Mucosa of stomach (tissue), 1 donor: ENCODE measurements around the gene HPS6.
"Not testable (repeated sequence)": the region's sequence is repeated elsewhere in the genome, so short reads cannot be mapped to it uniquely, and the experiment has no call there.

ENCODE experiments used
- H3K27me3 ChIP-seq: one replicate; pipeline ENCODE4 v1.7.0; 2013; ENCODE audit warnings: mild to moderate bottlenecking, low read length; ENCODE audit not compliant: control insufficient read depth, insufficient read depth
- H3K36me3 ChIP-seq: one replicate; pipeline ENCODE4 v1.7.0; 2013; ENCODE audit warnings: low read length; ENCODE audit not compliant: control insufficient read depth, insufficient read depth
- H3K4me1 ChIP-seq: one replicate; pipeline ENCODE4 v1.7.0; 2013; ENCODE audit warnings: mild to moderate bottlenecking, low read length; ENCODE audit not compliant: control insufficient read depth, insufficient read depth
- H3K4me3 ChIP-seq: one replicate; pipeline ENCODE4 v1.7.0; 2013; ENCODE audit warnings: low read length
- H3K9ac ChIP-seq: one replicate; pipeline ENCODE4 v1.7.0; 2013; ENCODE audit warnings: mild to moderate bottlenecking, low read length, moderate library complexity
- H3K9me3 ChIP-seq: one replicate; pipeline ENCODE4 v1.7.0; 2013; ENCODE audit warnings: mild to moderate bottlenecking, low read length, moderate library complexity; ENCODE audit not compliant: control insufficient read depth
- donor health status: Pancreatic carcinoma.

Gene HPS6

GRCh38 chr10:102064868-102065560 is at the start of gene HPS6:
Gene HPS6 (plus strand): TSS chr10:102065349. CDS start chr10:102065475, 126 bp downstream.
- peak within 1 kb of the TSS; percentile 92 for H3K9ac ChIP-seq
- H3K36me3 ChIP-seq = peaks cover 8% of the 10 kb centered on the region
- H3K4me1 ChIP-seq = peaks cover 18% of the 10 kb centered on the region
- H3K4me3 ChIP-seq = peak within 1 kb of the TSS; percentile 50
- H3K27me3 ChIP-seq = no peaks in the 10 kb centered on the region
- no peaks in the 10 kb centered on the region for H3K9me3 ChIP-seq

GRCh38 chr10:102016416-102016815 is 48.7 kb upstream of the HPS6 start:
- H3K4me1 ChIP-seq = no peaks in the 10 kb centered on the region
- H3K27me3 ChIP-seq = no peaks in the 10 kb centered on the region
- H3K9me3 ChIP-seq = no peaks in the 10 kb centered on the region
- no peak overlapping the region for H3K9ac ChIP-seq
- H3K4me3 ChIP-seq = no peak overlapping the region
- H3K36me3 ChIP-seq = peaks cover 7% of the 10 kb centered on the region

DNA sequence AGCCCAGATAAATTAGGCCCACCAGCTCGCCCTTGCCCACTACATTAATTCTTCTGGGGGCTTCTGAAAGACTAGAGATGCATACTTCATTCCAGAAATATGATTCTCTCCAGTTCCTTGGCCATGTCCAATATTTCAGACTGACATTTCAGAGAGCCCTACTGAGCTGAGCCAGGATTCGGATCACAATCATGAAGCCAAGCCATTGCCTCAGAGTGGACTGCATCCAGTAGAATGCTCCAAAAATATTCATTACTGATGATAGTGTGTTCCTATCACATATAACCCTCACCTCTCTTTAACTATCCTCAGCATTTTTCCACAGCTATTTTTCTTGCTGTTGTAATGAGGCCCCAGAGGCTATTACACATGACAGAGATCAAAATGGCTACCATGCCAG is 47.9 kb upstream of the HPS6 start:
- Histone ChIP-seq H3K36me3 (peaks cover 7% of the 10 kb centered on the region), H3K9ac (no peak overlapping the region), H3K9me3 (no peaks in the 10 kb centered on the region), H3K27me3 (no peaks in the 10 kb centered on the region), H3K4me3 (no peak overlapping the region), H3K4me1 (no peaks in the 10 kb centered on the region)

DNA sequence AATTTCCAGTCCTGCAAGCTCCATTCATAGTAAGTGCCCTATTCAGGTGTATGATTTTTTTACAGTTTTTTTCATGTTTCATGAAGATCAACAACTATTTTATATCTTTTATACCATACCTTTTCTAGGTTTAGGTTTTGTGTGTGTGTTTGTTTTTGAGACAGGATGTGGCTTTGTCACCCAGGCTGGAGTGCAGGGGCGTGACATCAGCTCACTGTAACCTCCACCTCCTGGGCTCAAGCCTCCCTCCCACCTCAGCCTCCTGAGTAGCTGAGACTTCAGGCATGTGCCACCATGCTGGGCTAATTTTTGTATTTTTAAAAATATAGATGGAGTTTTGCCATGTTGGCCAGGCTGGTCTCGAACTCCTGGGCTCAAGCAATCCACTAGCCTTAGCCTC is 44.2 kb upstream of the HPS6 start:
- no peak overlapping the region for H3K4me3 ChIP-seq
- H3K36me3 ChIP-seq = no peaks in the 10 kb centered on the region
- no peaks in the 10 kb centered on the region for H3K4me1 ChIP-seq
- no peak overlapping the region for H3K9ac ChIP-seq
- no peaks in the 10 kb centered on the region for H3K9me3 ChIP-seq
- H3K27me3 ChIP-seq = no peaks in the 10 kb centered on the region

DNA sequence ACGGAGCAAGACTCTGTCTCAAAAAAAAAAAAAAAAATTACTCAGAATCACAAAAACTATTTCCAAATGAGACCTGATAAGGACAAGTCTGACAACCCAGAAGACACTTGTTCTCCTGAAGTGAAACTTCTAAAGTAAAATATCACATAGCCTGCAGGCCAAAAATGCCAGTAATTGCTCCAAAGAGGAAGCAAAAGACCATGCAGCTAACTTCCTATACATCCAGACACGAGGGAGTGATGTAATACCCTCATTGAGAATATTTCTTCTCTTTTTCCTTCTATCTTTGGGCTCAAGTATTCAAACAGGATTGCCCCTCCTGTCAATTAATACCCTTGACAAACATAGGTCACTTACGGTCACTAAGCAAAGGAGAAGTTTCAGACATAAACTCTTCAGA is 40.4 kb upstream of the HPS6 start:
- Histone ChIP-seq H3K9ac (no peak overlapping the region), H3K4me1 (no peaks in the 10 kb centered on the region), H3K27me3 (no peaks in the 10 kb centered on the region), H3K36me3 (peaks cover 5% of the 10 kb centered on the region), H3K9me3 (no peaks in the 10 kb centered on the region), H3K4me3 (no peak overlapping the region)

GRCh38 chr10:102027261-102027660 is 37.9 kb upstream of the HPS6 start:
- H3K9me3 ChIP-seq = no peaks in the 10 kb centered on the region
- H3K36me3 ChIP-seq = peaks cover 5% of the 10 kb centered on the region
- H3K27me3 ChIP-seq = no peaks in the 10 kb centered on the region
- H3K9ac ChIP-seq = no peak overlapping the region
- H3K4me1 ChIP-seq = no peaks in the 10 kb centered on the region
- no peak overlapping the region for H3K4me3 ChIP-seq

GRCh38 chr10:102033787-102034186 is 31.4 kb upstream of the HPS6 start:
- Histone ChIP-seq H3K27me3 (no peaks in the 10 kb centered on the region), H3K36me3 (peaks cover 7% of the 10 kb centered on the region), H3K4me3 (no peak overlapping the region), H3K4me1 (no peaks in the 10 kb centered on the region), H3K9ac (no peak overlapping the region), H3K9me3 (no peaks in the 10 kb centered on the region)

GRCh38 chr10:102035807-102036206 is 29.3 kb upstream of the HPS6 start:
- not testable (repeated sequence) for H3K9ac ChIP-seq, H3K27me3 ChIP-seq, H3K4me3 ChIP-seq, H3K9me3 ChIP-seq, H3K36me3 ChIP-seq, H3K4me1 ChIP-seq

DNA sequence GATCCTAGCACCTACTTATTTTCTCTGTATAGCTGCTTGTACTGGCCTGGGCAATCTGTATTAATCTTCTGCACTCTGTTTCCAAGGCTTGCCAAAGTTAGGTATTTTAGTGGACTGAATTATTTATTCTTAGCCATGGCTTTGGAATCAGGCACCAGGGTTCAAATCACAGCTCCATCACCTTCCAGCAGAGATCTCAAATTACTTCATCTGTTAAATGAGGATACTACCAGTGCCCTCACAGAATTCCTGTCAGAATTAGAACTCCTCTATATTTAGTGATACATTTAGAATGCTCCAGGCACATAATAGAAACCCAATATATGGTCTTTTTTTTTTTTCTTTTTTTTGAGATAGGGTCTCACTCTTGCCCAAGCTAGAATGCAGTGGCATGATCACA is 26.7 kb upstream of the HPS6 start:
- no peak overlapping the region for H3K4me3 ChIP-seq
- no peak overlapping the region for H3K9ac ChIP-seq
- H3K4me1 ChIP-seq = no peaks in the 10 kb centered on the region
- H3K36me3 ChIP-seq = no peaks in the 10 kb centered on the region
- no peaks in the 10 kb centered on the region for H3K9me3 ChIP-seq
- no peaks in the 10 kb centered on the region for H3K27me3 ChIP-seq

- Histone ChIP-seq H3K9me3 (no peaks in the 10 kb centered on the region), H3K4me3 (no peak overlapping the region), H3K27me3 (no peaks in the 10 kb centered on the region), H3K4me1 (no peaks in the 10 kb centered on the region), H3K9ac (no peak overlapping the region), H3K36me3 (no peaks in the 10 kb centered on the region)
These were observed 24.7 kb upstream of the HPS6 start for GRCh38 chr10:102040305-102041050.

DNA sequence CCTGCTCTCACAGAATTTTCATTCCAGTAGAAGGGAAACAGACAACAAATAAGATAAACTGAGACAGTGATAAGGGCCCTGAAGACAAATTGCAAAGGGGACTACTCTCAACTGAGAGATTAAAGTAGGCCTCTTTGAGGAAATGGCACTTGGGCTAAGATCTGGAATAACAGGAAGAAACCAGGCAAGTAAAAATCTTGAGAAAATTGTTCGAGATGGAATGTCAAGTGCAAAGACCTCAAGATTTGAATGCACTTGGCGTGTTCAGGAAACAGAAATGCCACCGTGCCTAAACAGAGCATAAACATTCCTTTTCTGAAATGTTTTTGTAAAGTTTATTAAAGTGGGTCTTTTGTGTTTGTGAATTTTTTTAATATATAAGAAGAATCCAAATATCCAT is 19.9 kb upstream of the HPS6 start:
- Histone ChIP-seq H3K9me3 (no peaks in the 10 kb centered on the region), H3K27me3 (no peaks in the 10 kb centered on the region), H3K9ac (no peak overlapping the region), H3K4me3 (no peak overlapping the region), H3K4me1 (no peaks in the 10 kb centered on the region), H3K36me3 (no peaks in the 10 kb centered on the region)

DNA sequence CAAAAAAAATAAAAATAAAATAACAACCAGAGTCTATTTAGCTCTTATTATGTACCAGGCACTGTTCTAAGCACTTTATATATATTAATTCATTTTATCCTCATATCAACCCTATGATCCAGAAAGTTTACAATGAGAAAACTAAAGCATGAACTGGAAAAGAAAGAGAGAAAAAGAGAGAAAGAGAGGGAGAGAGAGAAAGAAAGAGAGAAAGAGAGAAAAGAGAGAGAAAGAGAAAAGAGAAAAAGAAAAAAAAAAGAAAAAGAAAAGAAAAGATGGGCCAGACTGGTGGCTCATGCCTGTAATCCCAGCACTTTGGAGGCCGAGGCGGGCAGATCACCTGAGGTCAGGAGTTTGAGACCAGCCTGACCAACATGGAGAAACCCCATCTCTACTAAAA is 19.1 kb upstream of the HPS6 start:
- Histone ChIP-seq H3K9me3 (no peaks in the 10 kb centered on the region), H3K9ac (no peak overlapping the region), H3K36me3 (no peaks in the 10 kb centered on the region), H3K4me3 (no peak overlapping the region), H3K27me3 (no peaks in the 10 kb centered on the region), H3K4me1 (no peaks in the 10 kb centered on the region)
